GM19455 (cell line): ENCODE measurements around the gene IFFO2.
A peak's percentile ranks its signal among the peaks of the same experiment; 100 is the strongest.

Experiments used
- ATAC-seq: cut with Tn5 transposase; IDR thresholded peaks from one replicate; pipeline ENCODE4 v1.9.1; 2021; ENCODE audit not compliant: unreplicated experiment

The IFFO2 gene

GRCh38 chr1:18921516-18922251 is 34.8 kb downstream of the IFFO2 start:
- ATAC-seq, result no peak

- ATAC-seq, result no peak
These were observed 35.5 kb downstream of the IFFO2 start for GRCh38 chr1:18920931-18921330.

- ATAC-seq, result no peak
These were observed 36.5 kb downstream of the IFFO2 start for GRCh38 chr1:18919956-18920355.

- ATAC-seq, result no peak
These were observed 37.1 kb downstream of the IFFO2 start for GRCh38 chr1:18919197-18919905.

GRCh38 chr1:18918417-18918816 is 38.1 kb downstream of the IFFO2 start:
- no peak for ATAC-seq

GRCh38 chr1:18917071-18917799 is 39.2 kb downstream of the IFFO2 start:
- ATAC-seq, result no peak

GRCh38 chr1:18915341-18915740 is 41.1 kb downstream of the IFFO2 start:
- no peak for ATAC-seq

- no peak for ATAC-seq
These were observed 43.2 kb downstream of the IFFO2 start for GRCh38 chr1:18913065-18913835.

- ATAC-seq, result no peak
These were observed 43.9 kb downstream of the IFFO2 start for GRCh38 chr1:18912550-18912949.

GRCh38 chr1:18908911-18909771 is 47.3 kb downstream of the IFFO2 start:
- no peak for ATAC-seq

GRCh38 chr1:18907917-18908845 is 48.3 kb downstream of the IFFO2 start:
- ATAC-seq, result no peak

- no peak for ATAC-seq
These were observed 49.2 kb downstream of the IFFO2 start for GRCh38 chr1:18907021-18907916.

- no peak for ATAC-seq
These were observed 53.2 kb downstream of the IFFO2 start for GRCh38 chr1:18903291-18903756.

GRCh38 chr1:18902523-18903290 is 53.8 kb downstream of the IFFO2 start, which contains the start of gene ALDH4A1:
Gene ALDH4A1 (minus strand): TSS chr1:18902555. CDS start chr1:18902523, 32 bp downstream.
- peak; percentile 95 for ATAC-seq

- ATAC-seq, result no peak
These were observed 54.4 kb downstream of the IFFO2 start for GRCh38 chr1:18901952-18902522.

GRCh38 chr1:18901147-18901951 is 55.1 kb downstream of the IFFO2 start:
- no peak for ATAC-seq
